Measurements from ENCODE around the gene KIF26B.

KIF26B gene

DNA sequence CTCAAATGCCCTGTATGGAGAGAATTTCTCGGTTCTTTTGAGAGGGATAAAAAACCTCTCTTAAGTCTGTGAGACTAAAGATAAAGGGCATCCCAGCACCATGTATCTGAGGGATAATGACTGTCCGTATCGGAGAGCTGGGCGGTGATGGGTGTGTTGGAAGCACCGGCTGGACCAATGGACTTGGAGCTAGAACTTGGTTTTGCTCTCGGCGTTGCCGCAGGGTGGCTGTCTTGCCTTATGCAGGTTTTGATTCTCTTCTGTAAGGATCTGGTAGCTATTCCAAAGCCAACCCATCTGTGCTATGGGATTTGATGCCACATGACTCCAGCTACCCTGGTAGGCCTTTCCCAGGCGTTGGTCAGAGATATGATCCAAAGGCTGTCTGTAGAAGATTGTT is 348.8 kb downstream of the KIF26B start:
- DNase-seq (ENCODE audit: low read depth, low spot score) = no peak

DNA sequence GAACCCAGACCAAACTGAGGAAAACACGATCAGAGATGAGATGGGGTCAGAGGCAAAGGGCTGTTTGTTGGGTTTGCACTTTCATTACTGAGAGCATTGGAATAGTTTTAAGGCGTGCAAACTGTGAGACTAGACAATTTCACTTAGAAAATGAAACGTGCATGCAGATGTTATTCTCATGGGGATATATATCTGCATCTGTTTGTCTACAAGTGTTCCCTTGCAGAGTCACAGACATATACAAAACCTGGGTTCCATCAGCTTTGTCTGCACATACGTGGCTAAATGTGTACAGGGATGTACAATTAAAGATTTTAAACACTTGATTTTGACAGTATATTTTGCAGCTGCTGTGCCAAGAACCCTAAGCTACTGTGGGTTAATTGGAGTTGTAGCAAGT is 355.4 kb downstream of the KIF26B start:
- no peak for DNase-seq (ENCODE audit: low read depth, low spot score)

DNA sequence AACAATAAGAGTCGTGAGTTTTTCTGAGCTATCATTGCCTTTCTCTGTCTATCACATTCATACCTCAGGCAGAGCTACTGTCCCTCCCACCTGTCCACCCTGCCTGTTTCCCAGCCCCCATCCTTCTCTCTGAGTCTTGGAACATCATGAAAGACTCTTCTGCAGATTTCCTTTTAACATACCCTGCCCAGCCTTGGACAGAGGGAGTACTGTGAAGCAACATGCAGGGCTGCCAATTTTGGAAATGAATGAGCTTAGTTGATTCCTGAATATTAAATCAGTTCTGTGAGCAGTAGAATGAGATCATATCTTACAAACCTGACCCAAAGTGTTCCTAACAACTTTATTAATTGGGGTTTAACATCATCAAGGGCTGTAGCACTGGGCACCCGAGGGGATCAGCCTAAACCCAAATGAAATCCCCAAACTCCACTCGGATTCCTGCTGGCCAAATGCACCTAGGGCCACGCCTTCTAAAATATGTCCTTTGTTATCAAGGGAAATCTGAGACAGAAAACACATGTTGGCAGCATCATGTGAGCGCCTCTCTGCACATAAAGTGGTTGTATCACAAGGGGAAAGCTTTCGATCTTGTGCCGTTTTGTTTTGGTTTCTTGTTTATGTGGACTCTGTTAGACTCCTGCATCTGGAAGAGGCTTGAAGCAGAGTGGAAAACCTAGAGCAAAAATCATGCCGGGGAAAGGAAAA is 357.6 kb downstream of the KIF26B start:
- DNase-seq (ENCODE audit: low read depth, low spot score) = no peak

DNA sequence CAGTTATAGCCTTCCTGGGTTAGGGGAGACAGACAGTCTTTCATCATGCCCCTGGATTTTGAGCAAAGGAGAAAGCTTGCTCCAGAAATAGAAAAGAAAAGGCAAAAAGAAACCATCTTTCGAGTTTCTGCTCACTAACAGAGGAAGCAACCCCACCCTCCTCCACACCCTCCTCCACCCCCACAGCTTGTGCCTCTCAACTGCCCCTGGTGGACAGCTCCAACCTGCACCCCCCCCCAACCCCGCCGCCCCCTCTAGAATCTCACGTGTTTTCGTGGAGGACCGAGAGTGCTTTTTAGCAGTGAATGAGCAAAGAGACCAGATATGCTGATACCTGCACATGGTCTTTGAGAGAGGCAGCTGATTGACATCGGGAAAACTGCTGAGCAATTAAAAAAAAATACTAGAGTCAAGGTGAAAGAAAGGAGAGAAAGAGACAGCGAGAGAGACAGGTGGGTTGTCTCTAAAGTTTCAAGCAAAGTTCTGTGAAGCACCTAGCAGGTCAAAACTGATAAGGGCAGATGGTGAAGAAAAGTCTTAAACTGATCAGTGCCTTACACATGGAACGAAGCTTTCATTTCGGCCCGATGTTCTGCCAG is 358.3 kb downstream of the KIF26B start:
- no peak for DNase-seq (ENCODE audit: low read depth, low spot score)

DNA sequence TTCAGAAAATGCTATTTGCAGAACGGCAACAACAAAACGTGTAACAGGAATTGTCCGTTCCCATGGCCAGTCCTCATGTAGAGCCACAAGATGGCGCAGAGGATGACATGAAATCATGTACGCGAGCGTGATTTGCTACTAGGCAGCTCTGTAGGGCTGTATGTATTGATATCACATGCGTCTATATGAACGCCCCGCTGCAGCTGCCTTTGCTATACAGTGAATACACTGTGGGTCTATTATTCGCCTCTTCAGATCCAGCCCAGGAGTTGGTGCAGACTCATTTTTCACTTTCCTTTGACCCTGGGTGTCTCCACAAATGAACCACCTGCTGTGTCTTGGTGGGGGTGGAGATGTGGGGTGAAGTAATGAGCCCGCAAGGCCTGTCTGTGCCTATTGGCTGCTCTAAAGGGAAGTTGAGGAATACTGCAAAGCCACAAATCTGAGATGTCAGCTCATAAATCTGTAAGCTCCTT is 361.5 kb downstream of the KIF26B start:
- no peak for DNase-seq (ENCODE audit: low read depth, low spot score)

DNA sequence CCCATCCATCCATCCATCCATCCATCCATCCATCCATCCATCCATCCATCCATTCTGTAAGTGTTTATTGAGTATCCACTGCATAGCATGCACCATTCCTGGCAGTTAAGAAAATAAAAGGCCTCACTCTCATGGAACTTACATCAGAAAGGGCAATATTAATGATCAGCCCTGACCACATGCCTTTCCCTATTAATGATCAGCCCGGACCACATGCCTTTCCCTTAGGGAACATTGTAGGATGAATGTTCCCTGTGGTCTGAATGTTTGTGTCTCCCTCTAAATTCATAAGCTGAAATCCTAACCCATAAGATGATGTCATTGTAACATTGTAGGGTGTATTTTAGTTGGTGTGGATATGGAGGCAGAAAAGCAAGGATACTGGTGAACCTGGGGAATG is 365.8 kb downstream of the KIF26B start:
- DNase-seq (ENCODE audit: low read depth, low spot score) = no peak

DNA sequence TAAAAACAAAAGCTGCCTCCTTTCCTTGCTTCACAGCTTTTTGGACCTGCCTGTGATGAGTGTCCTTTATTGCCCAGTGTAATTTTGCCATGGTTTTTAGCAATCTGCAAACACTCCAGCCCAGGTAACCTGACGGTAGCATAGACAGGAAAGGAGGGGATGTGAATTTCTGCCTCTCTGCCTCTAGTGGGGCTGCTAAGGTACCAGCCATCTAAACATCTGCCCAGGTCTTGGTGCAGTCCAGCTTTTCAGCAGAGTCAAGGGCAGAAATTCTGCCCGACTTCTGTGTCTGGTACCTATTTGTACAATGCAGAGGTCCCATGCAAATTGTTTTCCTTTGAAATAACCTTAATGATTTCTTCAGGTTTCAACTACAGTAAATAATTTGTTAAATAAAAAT is 371.4 kb downstream of the KIF26B start:
- DNase-seq (ENCODE audit: low read depth, low spot score) = no peak

DNA sequence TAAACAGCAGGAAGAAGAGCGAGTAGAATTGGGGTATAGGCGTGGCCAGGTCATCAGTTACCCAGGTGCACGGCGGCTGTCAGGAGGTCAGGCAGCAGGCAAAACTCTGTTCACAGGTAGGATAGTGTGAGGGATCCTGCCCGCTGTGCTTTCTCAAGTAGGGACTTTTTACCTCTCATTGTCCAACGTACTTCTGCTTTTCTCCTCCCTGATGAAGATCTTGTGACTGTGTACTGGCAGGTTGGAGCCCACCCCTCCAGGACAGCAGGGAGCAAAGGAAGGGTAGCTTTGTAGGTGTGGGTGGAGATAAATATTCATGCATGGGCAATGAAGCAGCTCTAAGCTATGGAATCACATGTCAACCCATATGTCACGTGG is 373.5 kb downstream of the KIF26B start:
- no peak for DNase-seq (ENCODE audit: low read depth, low spot score)

DNA sequence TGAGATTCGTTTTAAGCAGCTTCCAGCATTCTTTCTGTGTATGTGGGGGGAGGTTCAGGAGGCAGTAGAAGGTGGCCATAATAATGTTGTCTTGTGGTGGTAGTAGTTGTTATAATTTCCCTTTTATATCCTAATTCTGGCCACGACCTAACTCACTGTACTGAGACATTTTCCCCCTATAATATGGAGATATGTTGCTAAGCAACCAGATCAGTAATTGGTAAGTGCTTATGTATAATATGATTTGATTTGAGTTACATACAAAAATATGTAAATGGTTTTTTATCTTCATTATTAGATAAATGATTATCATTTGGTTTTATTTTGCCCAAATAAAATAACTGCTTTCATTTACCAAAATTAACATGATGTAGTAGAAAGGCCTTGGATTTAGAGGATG is 376.2 kb downstream of the KIF26B start:
- DNase-seq (ENCODE audit: low read depth, low spot score) = no peak

DNA sequence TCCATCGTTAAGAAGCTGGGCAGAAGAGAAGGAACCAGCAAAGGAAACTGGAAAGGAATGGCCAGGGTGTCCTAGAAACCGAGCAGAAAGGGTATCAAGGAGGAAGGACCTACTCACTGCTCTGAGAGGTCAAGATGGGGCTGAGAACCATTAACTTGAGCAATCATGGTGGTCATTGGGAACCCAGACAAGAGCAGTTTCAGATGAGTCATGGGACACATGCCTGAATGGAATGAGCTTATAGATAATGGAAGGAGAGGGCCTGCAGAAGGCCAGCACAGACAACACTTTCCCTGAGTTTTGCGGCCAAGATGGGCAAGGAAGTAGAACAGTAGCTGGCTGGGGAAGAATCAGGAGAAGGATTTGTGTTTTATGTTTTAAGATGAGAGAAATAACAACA is 383.2 kb downstream of the KIF26B start:
- no peak for DNase-seq (ENCODE audit: low read depth, low spot score)

DNA sequence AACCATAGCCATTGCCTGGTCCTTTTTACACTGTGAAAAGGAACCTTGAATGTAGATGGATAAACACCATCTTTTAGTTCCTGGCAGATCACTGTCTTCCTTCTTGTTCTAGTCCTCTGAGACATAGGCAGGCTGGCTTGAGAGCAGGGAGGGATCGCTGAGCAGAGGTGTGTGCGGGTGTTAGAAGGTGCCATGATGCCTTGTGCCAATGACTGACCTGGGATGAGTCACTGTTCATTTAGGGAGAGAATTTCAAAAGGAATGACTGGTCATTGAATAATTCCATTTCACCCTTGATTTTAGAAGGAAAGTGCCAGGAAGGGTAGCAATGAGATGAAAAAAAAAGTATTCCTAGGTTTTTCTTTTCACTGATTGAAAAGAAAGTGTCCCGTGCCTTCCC is 383.9 kb downstream of the KIF26B start:
- no peak for DNase-seq (ENCODE audit: low read depth, low spot score)

DNA sequence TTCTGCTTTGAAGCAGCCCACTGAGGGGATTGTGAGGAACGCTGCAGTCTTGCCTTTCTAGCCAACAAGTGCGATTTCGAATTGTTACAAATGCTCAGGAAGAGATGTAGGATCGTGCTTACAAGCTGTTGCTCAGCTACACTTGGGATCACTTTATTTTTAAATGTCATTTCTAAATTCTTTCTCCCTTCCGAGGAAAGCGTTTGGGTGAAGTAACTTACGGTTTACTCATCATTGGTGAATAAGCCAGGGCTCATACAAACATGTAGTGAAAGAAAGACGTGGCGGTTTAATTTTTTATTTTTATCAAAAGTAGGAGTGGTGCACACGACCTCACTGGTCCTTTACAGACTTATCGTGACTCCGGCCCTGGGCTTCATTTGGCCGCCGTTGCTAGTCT is 386.6 kb downstream of the KIF26B start:
- no peak for DNase-seq (ENCODE audit: low read depth, low spot score)

DNA sequence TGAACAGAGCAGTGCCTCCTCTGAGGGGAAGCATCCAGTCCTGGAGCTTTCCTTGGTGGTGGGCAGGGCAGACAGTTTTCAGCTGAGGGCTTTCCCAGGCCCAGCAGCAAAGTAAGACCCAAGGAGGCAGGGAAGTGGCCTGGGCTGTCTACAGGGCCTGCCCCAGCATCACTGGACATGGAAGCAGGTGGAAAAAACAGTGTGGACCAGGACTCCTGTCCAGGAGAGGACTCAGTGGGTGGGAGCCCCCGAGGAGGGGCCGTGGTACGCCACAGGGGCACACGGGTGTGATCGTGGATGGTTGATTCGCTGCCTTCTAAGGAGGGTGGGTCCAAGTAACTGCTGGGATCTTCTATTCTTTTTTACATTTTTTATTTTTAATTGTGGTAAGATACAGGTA is 387.6 kb downstream of the KIF26B start:
- no peak for DNase-seq (ENCODE audit: low read depth, low spot score)

DNA sequence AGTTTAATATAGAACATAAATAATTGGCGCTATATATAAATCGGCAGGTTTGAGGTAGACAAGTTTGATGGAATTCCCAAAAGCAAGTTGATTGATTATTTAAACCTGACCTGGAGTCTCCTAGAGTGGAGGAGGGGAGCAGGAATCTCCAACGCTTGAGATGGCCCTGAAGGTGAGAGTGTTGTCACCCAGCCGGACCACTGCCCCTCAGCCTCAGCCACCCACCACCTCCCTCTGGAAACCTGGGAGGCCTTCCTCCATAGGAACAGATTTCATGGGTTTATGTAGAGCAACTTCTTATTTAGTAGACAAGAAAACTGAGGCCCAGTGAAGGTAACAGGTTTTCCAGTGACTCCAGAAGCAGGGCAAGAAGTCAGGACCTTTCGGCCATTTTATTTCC is 389.5 kb downstream of the KIF26B start:
- DNase-seq (ENCODE audit: low read depth, low spot score) = no peak

DNA sequence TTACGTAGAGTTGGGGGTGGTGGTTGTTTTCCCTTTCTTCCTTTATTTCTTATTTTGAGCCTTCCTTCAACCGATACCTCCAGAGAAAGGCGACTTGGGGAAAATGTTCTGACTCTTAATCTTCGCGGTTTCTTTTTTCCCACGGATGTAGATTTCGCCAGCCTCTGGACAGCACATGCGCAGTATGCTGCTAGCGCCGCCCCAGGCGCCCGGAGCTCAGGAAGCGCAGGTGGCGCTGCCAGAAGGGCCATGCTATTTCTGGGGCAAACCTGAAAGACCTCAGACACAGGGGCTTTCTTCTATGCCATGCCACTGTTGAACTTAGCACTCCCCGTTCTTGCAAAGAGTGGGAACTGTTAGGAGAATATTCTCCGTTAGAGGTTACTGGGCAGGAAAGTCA is 392.1 kb downstream of the KIF26B start:
- no peak for DNase-seq (ENCODE audit: low read depth, low spot score)

DNA sequence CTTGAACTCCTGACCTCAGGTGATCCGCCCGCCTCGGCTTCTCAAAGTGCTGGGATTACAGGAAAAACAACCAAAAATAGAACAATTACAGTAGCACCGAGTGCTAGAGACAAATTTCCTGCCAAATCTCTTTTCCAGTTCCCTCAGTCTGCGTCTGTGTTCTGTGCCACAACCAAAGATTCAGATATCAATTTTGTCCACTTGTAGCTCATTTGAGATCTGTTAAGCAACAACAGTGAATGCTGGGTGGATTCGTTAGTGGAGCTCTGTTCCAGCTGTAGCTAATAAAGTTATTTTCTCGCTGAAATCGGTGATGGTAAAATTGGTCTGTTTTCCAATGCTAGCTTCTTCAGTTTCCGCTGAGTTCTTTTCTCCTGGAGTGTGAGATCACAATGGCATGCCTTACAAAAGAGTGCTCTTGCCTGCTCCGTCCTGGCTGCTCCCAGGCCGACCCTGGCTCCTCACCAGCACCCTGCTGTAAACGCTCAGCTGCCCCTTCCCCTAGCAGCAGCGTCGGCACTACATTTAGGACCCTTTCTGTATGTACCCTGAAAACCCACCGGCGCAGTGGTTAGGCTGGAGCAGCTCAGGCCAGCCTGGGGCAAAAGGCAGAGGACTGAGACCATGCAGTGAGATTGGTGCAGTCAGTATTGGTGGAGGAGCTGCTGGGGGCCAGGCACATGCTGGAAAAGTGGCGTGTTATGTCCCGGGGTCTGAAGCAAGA is 395.4 kb downstream of the KIF26B start:
- DNase-seq (ENCODE audit: low read depth, low spot score) = no peak

DNA sequence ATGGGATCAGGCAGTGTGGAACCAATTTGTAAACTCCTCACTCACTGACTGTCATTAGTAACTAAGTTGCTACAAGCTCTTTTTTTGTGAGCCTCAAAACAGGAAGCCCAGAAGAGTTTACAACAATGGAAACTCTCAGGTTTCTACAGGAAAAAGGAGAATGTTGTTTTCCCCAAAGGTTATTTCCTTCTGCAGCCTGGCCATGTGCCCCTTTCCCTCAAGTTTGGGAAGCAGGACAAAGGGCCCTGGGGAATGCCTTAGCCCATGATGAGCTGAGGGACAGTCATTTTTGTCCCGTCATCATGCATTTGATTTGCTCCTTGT is 395.9 kb downstream of the KIF26B start:
- no peak for DNase-seq (ENCODE audit: low read depth, low spot score)

DNA sequence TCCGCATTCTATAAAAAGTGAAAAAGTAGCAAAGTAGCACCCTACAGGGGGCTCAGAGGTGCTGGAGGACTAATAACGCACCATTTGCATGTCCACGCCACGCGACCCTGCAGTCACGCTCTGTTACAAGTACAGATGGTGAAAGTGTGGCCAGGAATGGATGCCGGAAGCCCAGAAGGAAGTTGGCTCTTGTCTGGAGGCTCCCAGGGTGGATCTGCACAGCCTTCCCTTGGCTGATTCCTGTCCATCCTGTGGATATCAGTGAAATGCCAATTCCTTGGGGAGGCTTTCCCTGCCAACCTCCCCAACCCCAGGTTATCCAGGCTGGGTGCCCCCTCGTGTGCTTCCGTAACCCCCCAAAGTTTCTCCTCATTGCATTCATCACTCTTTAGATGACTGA is 396.8 kb downstream of the KIF26B start:
- no peak for DNase-seq (ENCODE audit: low read depth, low spot score)

DNA sequence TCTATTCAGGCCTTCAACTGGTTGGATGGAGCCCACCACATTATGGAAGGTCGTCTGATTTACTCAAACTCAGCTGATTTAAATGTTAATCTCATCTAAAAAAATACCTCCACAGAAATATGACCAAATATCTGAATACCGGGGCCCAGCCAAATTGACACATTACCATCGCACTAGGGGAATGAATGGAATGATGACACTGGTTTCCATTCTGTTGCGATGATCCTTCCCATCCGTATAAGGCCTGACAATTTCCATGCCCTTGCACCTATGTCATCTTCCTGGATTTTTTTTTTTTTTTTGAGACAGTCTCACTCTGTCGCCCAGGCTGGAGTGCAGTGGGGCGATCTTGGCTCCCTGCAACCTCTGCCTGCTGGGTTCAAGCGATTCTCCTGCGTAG is 397.5 kb downstream of the KIF26B start:
- DNase-seq (ENCODE audit: low read depth, low spot score) = no peak

DNA sequence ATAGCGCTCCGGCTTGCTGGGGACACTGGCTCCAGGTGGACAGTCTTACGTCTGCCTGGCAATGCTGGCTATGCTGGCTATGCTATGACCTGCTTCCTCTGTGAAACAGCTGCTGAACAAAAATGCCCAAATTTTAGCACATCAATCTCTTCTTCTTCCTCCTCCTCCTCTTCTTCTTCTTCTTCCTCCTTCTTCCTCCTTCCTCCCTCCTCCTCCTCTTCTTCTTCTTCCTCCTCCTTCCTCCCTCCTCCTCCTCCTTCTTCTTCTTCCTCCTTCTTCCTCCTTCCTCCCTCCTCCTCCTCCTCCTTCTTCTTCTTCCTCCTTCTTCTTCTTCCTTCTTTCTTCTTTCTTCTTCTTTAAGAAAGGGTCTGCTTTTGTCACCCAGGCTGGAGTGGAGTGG is 401.3 kb downstream of the KIF26B start:
- no peak for DNase-seq (ENCODE audit: low read depth, low spot score)

DNA sequence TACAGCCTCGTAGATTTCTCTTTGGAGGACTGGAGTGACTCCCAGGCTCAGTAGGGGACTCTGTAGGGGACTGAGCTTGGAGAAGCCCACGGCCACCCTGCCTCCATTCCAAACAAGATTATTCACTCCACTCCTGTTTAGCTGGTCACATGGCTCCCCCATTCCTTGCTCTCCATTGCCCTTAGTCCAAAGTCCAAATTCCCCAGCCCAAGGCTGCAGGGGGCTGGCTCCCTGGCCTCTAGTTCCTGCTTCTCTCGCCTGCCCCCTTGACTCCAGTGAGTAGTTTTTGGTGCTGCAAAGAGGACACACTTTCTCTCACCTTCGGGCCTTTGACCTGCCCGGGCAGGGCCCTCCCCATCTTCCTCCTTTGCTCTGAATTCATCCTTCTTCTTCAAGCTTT is 403.3 kb downstream of the KIF26B start:
- no peak for DNase-seq (ENCODE audit: low read depth, low spot score)

DNA sequence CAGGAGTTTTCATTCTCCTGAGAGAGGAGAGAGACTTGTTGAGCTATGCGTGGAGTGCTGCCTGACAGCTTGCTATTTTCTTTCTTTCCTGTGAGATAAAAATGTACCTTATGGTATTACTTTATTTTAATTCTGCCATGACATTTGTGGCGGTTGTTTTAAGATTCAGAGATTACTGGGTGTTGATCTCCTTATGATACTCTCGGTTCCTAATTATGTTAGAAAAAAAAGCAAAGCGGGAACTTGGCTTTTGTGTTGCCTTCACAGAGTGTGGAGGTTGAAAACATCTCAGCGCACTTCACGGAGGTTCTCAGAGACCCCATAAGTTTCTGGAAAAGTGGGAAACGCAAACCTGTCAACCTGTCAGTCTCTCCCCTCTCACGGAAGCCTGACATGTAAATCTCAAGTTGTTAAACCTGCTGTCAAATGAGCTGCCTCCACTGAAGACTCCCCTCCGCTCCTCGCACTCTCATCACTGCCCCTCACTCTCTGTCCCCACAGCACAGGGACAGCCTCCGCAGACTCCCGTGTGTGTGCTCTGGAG is 405.6 kb downstream of the KIF26B start:
- DNase-seq (ENCODE audit: low read depth, low spot score) = no peak

DNA sequence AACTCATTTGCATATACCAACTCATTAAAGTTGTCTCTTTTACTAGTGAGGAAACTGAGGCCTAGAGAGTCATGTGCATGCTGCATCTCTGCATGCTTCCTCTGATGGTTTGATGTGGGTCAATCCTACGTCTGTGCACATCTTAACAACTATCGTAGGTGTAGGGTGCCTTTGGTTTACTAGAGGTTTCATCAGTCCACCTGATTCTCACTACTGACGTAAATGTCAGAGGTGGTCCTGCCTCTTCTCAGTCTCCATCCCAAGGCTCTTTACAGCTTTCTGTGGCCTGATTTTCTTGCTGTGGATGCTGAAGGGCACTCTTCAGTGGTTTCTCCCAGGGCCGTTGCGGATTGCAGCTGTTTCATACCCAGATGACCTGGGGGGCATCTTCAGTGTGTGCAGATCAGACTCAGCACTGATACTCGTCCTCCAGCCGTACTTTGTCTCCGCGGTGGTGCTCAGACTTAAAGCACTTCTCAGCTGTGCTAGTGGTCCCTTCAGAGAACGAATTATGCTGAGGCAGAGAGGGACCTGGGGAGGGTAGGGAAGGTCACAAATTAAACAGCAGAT is 407.0 kb downstream of the KIF26B start:
- no peak for DNase-seq (ENCODE audit: low read depth, low spot score)
